Colonic mucosa (tissue), 4 donors: ENCODE data around the gene GPC5. TPM values are rescaled to one million over a fixed set of nuclear protein-coding genes. Genes with fewer than 3 reads are reported as not detected.

Experiments used
- DNase-seq: peaks from one replicate; pipeline ENCODE4 v3.0.0-alpha.2; 2020
- H3K27ac ChIP-seq: fragments of 200-600 bp; one replicate; pipeline ENCODE4 v1.8.0; 2021
- H3K27me3 ChIP-seq: fragments of 200-600 bp; one replicate; pipeline ENCODE4 v1.8.0; 2021
- H3K36me3 ChIP-seq: fragments of 200-600 bp; one replicate; pipeline ENCODE4 v1.8.0; 2021
- H3K4me1 ChIP-seq: fragments of 200-600 bp; one replicate; pipeline ENCODE4 v1.8.0; 2021; ENCODE audit warnings: mild to moderate bottlenecking
- H3K4me3 ChIP-seq: fragments of 200-600 bp; one replicate; pipeline ENCODE4 v1.8.0; 2021
- H3K9ac ChIP-seq, 2 donors: one replicate each; pipeline ENCODE4 v1.7.0; 2013; ENCODE audit warnings: control low read depth in 2 of 2, low read depth in 2 of 2, low read length in 2 of 2
- H3K9me3 ChIP-seq: fragments of 200-600 bp; one replicate; pipeline ENCODE4 v1.8.0; 2021
- intact Hi-C: fragments of 100-400 bp; cut with DNase I; formaldehyde crosslinking; loops from one replicate; pipeline ENCODE4 v1.14.1; 2022
- total RNA-seq, 2 donors: library from RNA; stranded (reverse); fragmentation: NEBNext Ultra II Directional in 1 of 2; extraction: Animal tissue kit (Norgen Biotek cat#: 25700) in 1 of 2; gene quantifications; one replicate each; pipeline ENCODE4 v1.2.1, GENCODE V29; 2021
- TF ChIP-seq, protein P1 (sequence below): fragments of 200-600 bp; IDR thresholded peaks from one replicate; pipeline ENCODE4 v1.8.0; 2022; ENCODE audit warnings: antibody characterized with exemption, mild to moderate bottlenecking
- donor health status: healthy.
- donor health status: DM: no; HTN: no; CAD: no.
- donor health status: DM: no; HTN: no; CAD: no.

The GPC5 gene
- total RNA-seq, 2 donors from 2014 or later: 0.42 TPM; not detected in 1

GRCh38 chr13:92589955-92590354, 1191.5 kb downstream of the GPC5 start:
- Histone ChIP-seq H3K9ac (no peak overlapping the region), H3K9me3 (no peaks in the 10 kb centered on the region), H3K4me1 (no peaks in the 10 kb centered on the region), H3K27me3 (no peaks in the 10 kb centered on the region), H3K36me3 (no peaks in the 10 kb centered on the region), H3K27ac (no peak overlapping the region), H3K4me3 (no peak overlapping the region)
- intact Hi-C loops: no loop called here
- TF ChIP-seq, protein P1, sequence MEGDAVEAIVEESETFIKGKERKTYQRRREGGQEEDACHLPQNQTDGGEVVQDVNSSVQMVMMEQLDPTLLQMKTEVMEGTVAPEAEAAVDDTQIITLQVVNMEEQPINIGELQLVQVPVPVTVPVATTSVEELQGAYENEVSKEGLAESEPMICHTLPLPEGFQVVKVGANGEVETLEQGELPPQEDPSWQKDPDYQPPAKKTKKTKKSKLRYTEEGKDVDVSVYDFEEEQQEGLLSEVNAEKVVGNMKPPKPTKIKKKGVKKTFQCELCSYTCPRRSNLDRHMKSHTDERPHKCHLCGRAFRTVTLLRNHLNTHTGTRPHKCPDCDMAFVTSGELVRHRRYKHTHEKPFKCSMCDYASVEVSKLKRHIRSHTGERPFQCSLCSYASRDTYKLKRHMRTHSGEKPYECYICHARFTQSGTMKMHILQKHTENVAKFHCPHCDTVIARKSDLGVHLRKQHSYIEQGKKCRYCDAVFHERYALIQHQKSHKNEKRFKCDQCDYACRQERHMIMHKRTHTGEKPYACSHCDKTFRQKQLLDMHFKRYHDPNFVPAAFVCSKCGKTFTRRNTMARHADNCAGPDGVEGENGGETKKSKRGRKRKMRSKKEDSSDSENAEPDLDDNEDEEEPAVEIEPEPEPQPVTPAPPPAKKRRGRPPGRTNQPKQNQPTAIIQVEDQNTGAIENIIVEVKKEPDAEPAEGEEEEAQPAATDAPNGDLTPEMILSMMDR: no peak
- no peak for DNase-seq

DNA sequence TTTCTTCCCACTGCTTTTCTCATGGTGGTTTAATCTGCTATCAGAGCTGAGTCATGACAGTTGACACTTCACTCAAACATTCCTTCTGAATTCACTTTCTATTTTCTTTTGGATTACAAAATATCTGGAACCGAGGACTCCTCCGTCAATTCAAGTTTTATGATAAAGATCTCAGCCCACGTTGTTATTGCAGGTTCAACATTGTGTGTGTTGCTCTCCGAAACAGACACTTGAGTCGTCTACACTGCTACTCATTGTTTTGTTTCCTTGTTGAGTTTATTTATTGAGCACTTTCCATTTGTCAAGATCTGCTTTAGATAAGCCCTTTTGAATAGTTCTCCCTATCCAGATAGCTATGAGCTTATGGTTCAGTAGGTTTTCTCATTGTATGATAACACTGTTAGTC, 1192.1 kb downstream of the GPC5 start:
- TF ChIP-seq, protein P1: no peak
- Histone ChIP-seq H3K27ac (no peak overlapping the region), H3K4me1 (no peaks in the 10 kb centered on the region), H3K9ac (no peak overlapping the region), H3K36me3 (no peaks in the 10 kb centered on the region), H3K9me3 (no peaks in the 10 kb centered on the region), H3K4me3 (no peak overlapping the region), H3K27me3 (no peaks in the 10 kb centered on the region)
- intact Hi-C loops: no loop called here
- DNase-seq: no peak

- intact Hi-C loops: no loop called here
- no peaks in the 10 kb centered on the region for H3K4me1 ChIP-seq
- DNase-seq: no peak
- H3K27ac ChIP-seq: no peak overlapping the region
- no peaks in the 10 kb centered on the region for H3K27me3 ChIP-seq
- H3K36me3 ChIP-seq: no peaks in the 10 kb centered on the region
- no peak overlapping the region for H3K9ac ChIP-seq
- no peak overlapping the region for H3K4me3 ChIP-seq
- TF ChIP-seq, protein P1: no peak
- H3K9me3 ChIP-seq: no peaks in the 10 kb centered on the region
These were observed 1192.7 kb downstream of the GPC5 start for GRCh38 chr13:92591117-92591516.

DNA sequence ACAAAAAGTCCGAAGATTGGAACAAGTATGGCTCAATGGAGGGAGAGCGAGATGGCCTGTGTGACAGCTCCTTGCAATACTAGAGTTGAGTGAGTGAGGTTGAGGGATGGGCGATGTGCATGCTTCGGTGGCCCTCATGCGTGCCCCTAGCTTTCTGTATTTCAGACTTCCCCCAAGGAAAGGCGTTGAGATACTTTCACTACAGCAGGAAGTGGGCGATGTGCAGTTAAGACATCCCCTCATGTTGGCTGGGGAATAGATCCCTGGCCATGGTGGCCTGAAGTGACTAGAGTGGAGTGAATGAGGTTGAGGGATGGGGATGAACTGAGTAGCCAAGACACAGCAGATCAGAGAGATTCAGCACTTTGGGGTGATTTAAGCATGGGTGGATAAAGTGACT, 1194.3 kb downstream of the GPC5 start:
- Histone ChIP-seq H3K27me3 (no peaks in the 10 kb centered on the region), H3K4me1 (no peaks in the 10 kb centered on the region), H3K9ac (no peak overlapping the region), H3K36me3 (no peaks in the 10 kb centered on the region), H3K27ac (no peak overlapping the region), H3K4me3 (no peak overlapping the region), H3K9me3 (no peaks in the 10 kb centered on the region)
- TF ChIP-seq, protein P1: no peak
- no peak for DNase-seq
- intact Hi-C loops: no loop called here

- intact Hi-C loops: no loop called here
- no peak overlapping the region for H3K9ac ChIP-seq
These were observed 1204.1 kb downstream of the GPC5 start for GRCh38 chr13:92602560-92602959.

More at GRCh38 chr13:92602560-92602959, 1204.1 kb downstream of the GPC5 start:
- DNase-seq: no peak
- H3K27ac ChIP-seq: no peak overlapping the region
- H3K36me3 ChIP-seq: no peaks in the 10 kb centered on the region
- H3K9me3 ChIP-seq: no peaks in the 10 kb centered on the region
- no peaks in the 10 kb centered on the region for H3K27me3 ChIP-seq
- no peaks in the 10 kb centered on the region for H3K4me1 ChIP-seq
- TF ChIP-seq, protein P1: no peak
- no peak overlapping the region for H3K4me3 ChIP-seq
